ENCODE data around the gene ECE2. TPM values are rescaled to one million over a fixed set of nuclear protein-coding genes. Genes with fewer than 3 reads are reported as not detected.
A peak's percentile ranks its signal among the peaks of the same experiment; 100 is the strongest.

The ECE2 gene
- total and polyA plus RNA-seq, 2 experiments from 2014 or later = not detected

- peaks cover 56% of the 10 kb centered on the region for H3K27me3 ChIP-seq
- peaks cover 9% of the 10 kb centered on the region for H3K4me1 ChIP-seq (ENCODE audit: low read depth)
- TF ChIP-seq CTCF (IDR thresholded peaks at IDR 0.05; ENCODE audit: low read depth, low read length) = no peak
- no peak for DNase-seq (ENCODE audit: low read depth in 1 of 2, low spot score in 1 of 2)
- H3K9me3 ChIP-seq (ENCODE audit: low read depth) = no peaks in the 10 kb centered on the region
- H3K36me3 ChIP-seq = no peaks in the 10 kb centered on the region
- H3K27ac ChIP-seq = no peak overlapping the region
- no peak overlapping the region for H3K4me3 ChIP-seq
Measured at GRCh38 chr3:184272269-184272668, 3.6 kb upstream of the ECE2 start.

DNA sequence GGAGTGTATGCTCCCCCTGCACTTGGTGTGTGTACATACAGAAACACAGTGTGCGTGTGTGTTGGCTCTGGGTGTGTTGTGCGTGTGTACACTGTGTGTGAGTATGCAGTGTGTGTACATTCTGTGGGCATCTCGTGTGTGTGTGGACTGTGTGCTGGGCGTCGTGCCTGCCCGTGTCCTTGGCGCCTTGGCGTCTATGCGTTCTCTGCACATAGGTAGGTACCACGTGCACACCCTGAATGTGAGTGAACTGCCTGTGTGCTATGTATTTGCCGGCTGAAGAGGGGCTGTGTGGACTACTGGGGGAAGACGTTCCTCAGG, 481 bp upstream of the ECE2 start:
- H3K27me3 ChIP-seq = peaks cover 70% of the 10 kb centered on the region

DNA sequence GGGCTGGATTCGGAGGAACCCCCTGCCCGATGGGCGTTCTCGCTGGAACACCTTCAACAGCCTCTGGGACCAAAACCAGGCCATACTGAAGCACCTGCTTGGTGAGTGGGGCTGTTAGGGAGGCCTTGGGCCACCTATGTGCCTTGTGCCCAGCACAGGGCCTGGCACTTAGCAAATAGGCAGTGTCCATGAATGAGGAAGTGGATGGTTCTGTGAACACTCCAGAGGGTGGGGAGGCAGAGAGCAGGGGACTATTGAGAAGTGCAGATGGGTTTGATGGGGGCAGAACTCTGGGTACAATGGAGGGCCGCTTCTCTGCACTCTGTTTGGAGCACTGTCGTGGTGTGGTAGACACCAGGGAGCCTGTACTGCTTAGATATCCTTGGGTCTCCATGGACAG, 1.5 kb downstream of the ECE2 start:
- Histone ChIP-seq H3K36me3 (no peaks in the 10 kb centered on the region), H3K4me3 (no peak overlapping the region), H3K27ac (no peak overlapping the region), H3K27me3 (peaks cover 73% of the 10 kb centered on the region), H3K9me3 (ENCODE audit: low read depth) (no peaks in the 10 kb centered on the region), H3K4me1 (ENCODE audit: low read depth) (peaks cover 9% of the 10 kb centered on the region)
- DNase-seq (ENCODE audit: low read depth in 1 of 2, low spot score in 1 of 2) = no peak
- TF ChIP-seq CTCF (IDR thresholded peaks at IDR 0.05; ENCODE audit: low read depth, low read length) = no peak

More for the DNA sequence above, 481 bp upstream of the ECE2 start:
- Histone ChIP-seq H3K27ac (no peak overlapping the region), H3K4me1 (ENCODE audit: low read depth) (peaks cover 9% of the 10 kb centered on the region), H3K36me3 (no peaks in the 10 kb centered on the region), H3K4me3 (no peak overlapping the region), H3K9me3 (ENCODE audit: low read depth) (no peaks in the 10 kb centered on the region)
- no peak for DNase-seq (ENCODE audit: low read depth in 1 of 2, low spot score in 1 of 2)
- TF ChIP-seq CTCF (IDR thresholded peaks at IDR 0.05; ENCODE audit: low read depth, low read length) = no peak

GRCh38 chr3:184282941-184283340, 7.1 kb downstream of the ECE2 start:
- H3K4me3 ChIP-seq = no peak overlapping the region
- H3K27me3 ChIP-seq = peaks cover 53% of the 10 kb centered on the region
- no peaks in the 10 kb centered on the region for H3K4me1 ChIP-seq (ENCODE audit: low read depth)
- no peak overlapping the region for H3K27ac ChIP-seq
- no peak for DNase-seq (ENCODE audit: low read depth in 1 of 2, low spot score in 1 of 2)
- no peak for TF ChIP-seq CTCF (IDR thresholded peaks at IDR 0.05; ENCODE audit: low read depth, low read length)
- H3K36me3 ChIP-seq = no peaks in the 10 kb centered on the region
- no peaks in the 10 kb centered on the region for H3K9me3 ChIP-seq (ENCODE audit: low read depth)

GRCh38 chr3:184283681-184284080, 7.9 kb downstream of the ECE2 start:
- no peak overlapping the region for H3K4me3 ChIP-seq
- H3K27me3 ChIP-seq = peaks cover 49% of the 10 kb centered on the region
- TF ChIP-seq CTCF (IDR thresholded peaks at IDR 0.05; ENCODE audit: low read depth, low read length) = no peak
- H3K27ac ChIP-seq = no peak overlapping the region
- no peaks in the 10 kb centered on the region for H3K4me1 ChIP-seq (ENCODE audit: low read depth)
- DNase-seq (ENCODE audit: low read depth in 1 of 2, low spot score in 1 of 2) = no peak
- no peaks in the 10 kb centered on the region for H3K36me3 ChIP-seq
- H3K9me3 ChIP-seq (ENCODE audit: low read depth) = no peaks in the 10 kb centered on the region

GRCh38 chr3:184284696-184285095, 8.9 kb downstream of the ECE2 start:
- peak; percentile 64 for TF ChIP-seq CTCF (IDR thresholded peaks at IDR 0.05; ENCODE audit: low read depth, low read length)
- DNase-seq (ENCODE audit: low read depth in 1 of 2, low spot score in 1 of 2) = peak; percentile 71 to 92
- Histone ChIP-seq H3K4me3 (no peak overlapping the region), H3K9me3 (ENCODE audit: low read depth) (no peaks in the 10 kb centered on the region), H3K4me1 (ENCODE audit: low read depth) (no peaks in the 10 kb centered on the region), H3K27ac (no peak overlapping the region), H3K36me3 (no peaks in the 10 kb centered on the region), H3K27me3 (peaks cover 41% of the 10 kb centered on the region)

All from cardiac muscle cell (in vitro differentiated cells and primary cell).